ENCODE measurements around the gene PAN3. TPM values are rescaled to one million over a fixed set of nuclear protein-coding genes. Genes with fewer than 3 reads are reported as not detected.

Gene PAN3
- total and polyA plus RNA-seq, 2 experiments from 2014 or later, result 27.4 to 58.2 TPM

- peaks cover 5% of the 10 kb centered on the region; the same call in 2 of the 3 replicates for H3K4me1 Mint-ChIP-seq
- TF ChIP-seq CTCF (conservative IDR thresholded peaks at IDR 0.05; ENCODE audit: low read depth in 2 of 2) (peak in 1 of 2 experiments; percentile 23; a peak in 2 of 4 replicates), ZNF462 (CRISPR knock-in tag; IDR thresholded peaks at IDR 0.05) (no peak)
- Histone ChIP-seq H3K36me3 (ENCODE audit: insufficient read depth) (no peaks in the 10 kb centered on the region), H3K27me3 (ENCODE audit: insufficient read depth) (no peaks in the 10 kb centered on the region), H3K79me2 (replicated peaks; ENCODE audit: insufficient read depth) (no peaks in the 10 kb centered on the region), H3K27ac (ENCODE audit: low read depth) (no peak overlapping the region), H3F3A (replicated peaks; ENCODE audit: low read depth) (no peaks in the 10 kb centered on the region), H3K4me3 (no peak overlapping the region), H3K4me2 (no peak overlapping the region), H3K9me2 (ENCODE audit: insufficient read depth) (no peaks in the 10 kb centered on the region), H4K20me1 (replicated peaks; ENCODE audit: insufficient read depth) (no peaks in the 10 kb centered on the region), H2AFZ (peak overlapping the region; percentile 96), H3K4me1 (ENCODE audit: insufficient read depth) (no peaks in the 10 kb centered on the region)
- ATAC-seq (peak; percentile 81), DNase-seq (ENCODE audit: low spot score) (peak; percentile 41)
- H3K36me3 Mint-ChIP-seq (ENCODE audit: low read depth), result no peaks in the 10 kb centered on the region
- H3K4me3 Mint-ChIP-seq, result no peak overlapping the region
- peaks cover 2% of the 10 kb centered on the region; the same call in 1 of the 3 replicates for H3K9me3 Mint-ChIP-seq
- H3K27me3 Mint-ChIP-seq (ENCODE audit: insufficient read depth, low read depth, poor library complexity), result peaks cover 6% of the 10 kb centered on the region
- H3K27ac Mint-ChIP-seq, result no peak overlapping the region
These were observed 20.5 kb upstream of the PAN3 start for GRCh38 chr13:28117689-28118377.

Data from GM23338 (cell line).